ENCODE data around the gene ETV1.

ETV1 gene

GRCh38 chr7:14020339-14020900 is 31.0 kb upstream of the ETV1 start:
- H3K9me3 ChIP-seq: no peaks in the 10 kb centered on the region
- no peak for TF ChIP-seq CTCF (IDR thresholded peaks at IDR 0.05)
- intact Hi-C loops (cut with DNase I; ENCODE audit: low total_unique reads): no loop called here
- H3K4me3 ChIP-seq: no peak overlapping the region
- no peak for DNase-seq
- H3K4me1 ChIP-seq: no peaks in the 10 kb centered on the region
- no peaks in the 10 kb centered on the region for H3K36me3 ChIP-seq
- H3K27ac ChIP-seq: no peak overlapping the region
- no peaks in the 10 kb centered on the region for H3K27me3 ChIP-seq

- H3K27ac ChIP-seq: no peak overlapping the region
- TF ChIP-seq CTCF (IDR thresholded peaks at IDR 0.05): no peak
Observed at GRCh38 chr7:14018751-14019150, 29.3 kb upstream of the ETV1 start.

GRCh38 chr7:14016950-14017349 is 27.5 kb upstream of the ETV1 start:
- no peak overlapping the region for H3K27ac ChIP-seq
- no peak overlapping the region for H3K4me3 ChIP-seq
- intact Hi-C loops (cut with DNase I; ENCODE audit: low total_unique reads): no loop called here
- H3K36me3 ChIP-seq: no peaks in the 10 kb centered on the region
- H3K9me3 ChIP-seq: no peaks in the 10 kb centered on the region
- H3K4me1 ChIP-seq: no peaks in the 10 kb centered on the region
- DNase-seq: no peak
- no peaks in the 10 kb centered on the region for H3K27me3 ChIP-seq
- TF ChIP-seq CTCF (IDR thresholded peaks at IDR 0.05): no peak

More at GRCh38 chr7:14018751-14019150, 29.3 kb upstream of the ETV1 start:
- H3K9me3 ChIP-seq: no peaks in the 10 kb centered on the region
- intact Hi-C loops (cut with DNase I; ENCODE audit: low total_unique reads): no loop called here
- H3K27me3 ChIP-seq: no peaks in the 10 kb centered on the region
- no peaks in the 10 kb centered on the region for H3K4me1 ChIP-seq
- DNase-seq: no peak
- no peaks in the 10 kb centered on the region for H3K36me3 ChIP-seq
- H3K4me3 ChIP-seq: no peak overlapping the region

- Histone ChIP-seq H3K36me3 (no peaks in the 10 kb centered on the region), H3K27ac (no peak overlapping the region), H3K4me1 (no peaks in the 10 kb centered on the region), H3K27me3 (no peaks in the 10 kb centered on the region), H3K4me3 (no peak overlapping the region), H3K9me3 (no peaks in the 10 kb centered on the region)
- intact Hi-C loops (cut with DNase I; ENCODE audit: low total_unique reads): no loop called here
- no peak for DNase-seq
- TF ChIP-seq CTCF (IDR thresholded peaks at IDR 0.05): no peak
Observed at GRCh38 chr7:14013898-14014297, 24.4 kb upstream of the ETV1 start.

- intact Hi-C loops (cut with DNase I; ENCODE audit: low total_unique reads): no loop called here
Observed at GRCh38 chr7:14009453-14010418, 20.3 kb upstream of the ETV1 start.

More at GRCh38 chr7:14009453-14010418, 20.3 kb upstream of the ETV1 start:
- no peak for DNase-seq
- Histone ChIP-seq H3K9me3 (no peaks in the 10 kb centered on the region), H3K36me3 (no peaks in the 10 kb centered on the region), H3K27me3 (no peaks in the 10 kb centered on the region), H3K27ac (no peak overlapping the region), H3K4me1 (no peaks in the 10 kb centered on the region), H3K4me3 (no peak overlapping the region)
- no peak for TF ChIP-seq CTCF (IDR thresholded peaks at IDR 0.05)
